Progenitor cell of endocrine pancreas (in vitro differentiated cells): ENCODE data around the gene POLE. TPM values are rescaled to one million over a fixed set of nuclear protein-coding genes. Genes with fewer than 3 reads are reported as not detected.
A peak's percentile ranks its signal among the peaks of the same experiment; 100 is the strongest.

ENCODE experiments used
- DNase-seq: peaks from one replicate; pipeline ENCODE4 v3.0.0; 2021; ENCODE audit warnings: low spot score; ENCODE audit not compliant: unreplicated experiment
- H3K27ac Mint-ChIP-seq: 2 replicates; pipeline ENCODE4 v1.8.0; 2021; ENCODE audit warnings: mild to moderate bottlenecking, moderate library complexity, mixed read lengths
- H3K27me3 Mint-ChIP-seq: 2 replicates; pipeline ENCODE4 v1.8.0; 2021; ENCODE audit warnings: mixed read lengths
- H3K36me3 Mint-ChIP-seq: 2 replicates; pipeline ENCODE4 v1.8.0; 2022; ENCODE audit warnings: mixed read lengths; ENCODE audit not compliant: insufficient read depth
- H3K4me1 Mint-ChIP-seq: 2 replicates; pipeline ENCODE4 v1.8.0; 2021; ENCODE audit warnings: low read depth, mixed read lengths
- H3K4me3 Mint-ChIP-seq: 2 replicates; pipeline ENCODE4 v1.8.0; 2021; ENCODE audit warnings: low read depth, mild to moderate bottlenecking, moderate library complexity, mixed read lengths
- H3K9me3 Mint-ChIP-seq: 2 replicates; pipeline ENCODE4 v1.8.0; 2021; ENCODE audit warnings: low read depth, mixed read lengths
- total RNA-seq: library from RNA; stranded (reverse); gene quantifications from 2 replicates; pipeline ENCODE4 v1.2.1, GENCODE V29; 2021
- TF ChIP-seq, protein P1 (sequence below): fragments of 200-600 bp; sonication (generic); IDR thresholded peaks from one replicate; pipeline ENCODE4 v1.5.0; 2021; ENCODE audit warnings: antibody characterized with exemption, mild to moderate bottlenecking; ENCODE audit not compliant: unreplicated experiment

POLE gene
- total RNA-seq, 1 donor from 2014 or later = 121 TPM

GRCh38 chr12:132597333-132598316 lies 89.5 kb downstream of the POLE start:
- H3K4me1 Mint-ChIP-seq = peaks cover 8% of the 10 kb centered on the region
- H3K27ac Mint-ChIP-seq = peak overlapping the region; percentile 93
- TF ChIP-seq, protein P1, sequence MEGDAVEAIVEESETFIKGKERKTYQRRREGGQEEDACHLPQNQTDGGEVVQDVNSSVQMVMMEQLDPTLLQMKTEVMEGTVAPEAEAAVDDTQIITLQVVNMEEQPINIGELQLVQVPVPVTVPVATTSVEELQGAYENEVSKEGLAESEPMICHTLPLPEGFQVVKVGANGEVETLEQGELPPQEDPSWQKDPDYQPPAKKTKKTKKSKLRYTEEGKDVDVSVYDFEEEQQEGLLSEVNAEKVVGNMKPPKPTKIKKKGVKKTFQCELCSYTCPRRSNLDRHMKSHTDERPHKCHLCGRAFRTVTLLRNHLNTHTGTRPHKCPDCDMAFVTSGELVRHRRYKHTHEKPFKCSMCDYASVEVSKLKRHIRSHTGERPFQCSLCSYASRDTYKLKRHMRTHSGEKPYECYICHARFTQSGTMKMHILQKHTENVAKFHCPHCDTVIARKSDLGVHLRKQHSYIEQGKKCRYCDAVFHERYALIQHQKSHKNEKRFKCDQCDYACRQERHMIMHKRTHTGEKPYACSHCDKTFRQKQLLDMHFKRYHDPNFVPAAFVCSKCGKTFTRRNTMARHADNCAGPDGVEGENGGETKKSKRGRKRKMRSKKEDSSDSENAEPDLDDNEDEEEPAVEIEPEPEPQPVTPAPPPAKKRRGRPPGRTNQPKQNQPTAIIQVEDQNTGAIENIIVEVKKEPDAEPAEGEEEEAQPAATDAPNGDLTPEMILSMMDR = no peak
- peak overlapping the region; percentile 78 for H3K4me3 Mint-ChIP-seq
- H3K27me3 Mint-ChIP-seq = peaks cover 72% of the 10 kb centered on the region
- H3K9me3 Mint-ChIP-seq = no peaks in the 10 kb centered on the region
- H3K36me3 Mint-ChIP-seq = no peaks in the 10 kb centered on the region
- no peak for DNase-seq

GRCh38 chr12:132596016-132596415 lies 91.1 kb downstream of the POLE start:
- H3K27me3 Mint-ChIP-seq = peaks cover 68% of the 10 kb centered on the region
- H3K9me3 Mint-ChIP-seq = no peaks in the 10 kb centered on the region
- H3K4me3 Mint-ChIP-seq = peak overlapping the region; percentile 49
- H3K27ac Mint-ChIP-seq = no peak overlapping the region
- no peaks in the 10 kb centered on the region for H3K36me3 Mint-ChIP-seq
- no peak for DNase-seq
- TF ChIP-seq, protein P1 = no peak
- peaks cover 8% of the 10 kb centered on the region for H3K4me1 Mint-ChIP-seq

DNA sequence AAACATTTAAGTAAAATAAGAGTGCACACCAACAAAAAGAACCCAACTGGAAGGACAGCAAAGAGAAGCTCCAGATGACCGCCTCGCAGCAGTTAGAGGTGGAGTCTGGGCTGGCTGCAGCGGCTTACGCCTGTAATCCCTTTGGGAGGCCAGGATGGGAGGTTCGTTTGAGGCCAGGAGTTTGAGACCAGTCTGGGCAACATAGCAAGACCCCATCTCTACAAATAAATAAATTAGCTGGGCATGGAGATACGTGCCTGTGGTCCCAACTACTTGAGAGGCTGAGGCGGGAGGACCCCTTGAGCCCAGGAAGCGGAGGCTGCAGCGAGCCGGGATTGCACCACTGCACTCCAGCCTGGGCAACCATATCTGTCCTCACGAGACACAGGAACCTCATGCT lies 92.0 kb downstream of the POLE start:
- Mint-ChIP-seq H3K4me3 (no peak overlapping the region), H3K27me3 (peaks cover 66% of the 10 kb centered on the region), H3K9me3 (no peaks in the 10 kb centered on the region), H3K27ac (no peak overlapping the region), H3K4me1 (peaks cover 8% of the 10 kb centered on the region), H3K36me3 (no peaks in the 10 kb centered on the region)
- no peak for DNase-seq
- TF ChIP-seq, protein P1 = no peak

GRCh38 chr12:132593938-132594358 lies 93.2 kb downstream of the POLE start:
- Mint-ChIP-seq H3K36me3 (no peaks in the 10 kb centered on the region), H3K27me3 (peaks cover 67% of the 10 kb centered on the region), H3K4me3 (no peak overlapping the region), H3K27ac (peak overlapping the region; percentile 6), H3K9me3 (no peaks in the 10 kb centered on the region), H3K4me1 (peaks cover 8% of the 10 kb centered on the region)
- peak; percentile 70 for DNase-seq
- TF ChIP-seq, protein P1 = no peak

DNA sequence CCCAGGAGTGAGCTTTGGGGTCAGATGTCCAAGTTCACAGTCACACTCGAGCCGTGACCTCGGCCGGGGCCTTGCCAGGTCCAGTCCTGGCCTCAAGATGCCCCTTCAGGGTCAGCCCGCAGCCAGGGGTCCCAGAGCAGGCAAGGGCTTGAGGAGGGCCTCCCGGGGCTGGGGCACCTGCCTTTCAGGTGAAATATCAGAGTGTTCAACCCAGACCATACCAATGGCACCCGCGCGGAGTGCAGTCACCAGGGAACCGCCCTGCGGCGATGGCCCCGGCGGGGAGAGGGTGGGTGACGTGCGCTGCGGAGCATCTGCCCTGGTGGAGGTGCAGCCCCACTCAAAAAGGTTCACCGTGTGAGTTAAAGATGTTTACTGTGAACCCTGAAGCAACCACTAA lies 93.6 kb downstream of the POLE start:
- H3K36me3 Mint-ChIP-seq = no peaks in the 10 kb centered on the region
- peaks cover 6% of the 10 kb centered on the region for H3K4me1 Mint-ChIP-seq
- no peaks in the 10 kb centered on the region for H3K9me3 Mint-ChIP-seq
- no peak overlapping the region for H3K4me3 Mint-ChIP-seq
- H3K27me3 Mint-ChIP-seq = peaks cover 69% of the 10 kb centered on the region
- no peak overlapping the region for H3K27ac Mint-ChIP-seq
- DNase-seq = no peak
- TF ChIP-seq, protein P1 = no peak
